H1 (cell line): ENCODE data around the gene BPGM. TPM values are rescaled to one million over a fixed set of nuclear protein-coding genes. Genes with fewer than 3 reads are reported as not detected.

Experiments
- CTCF ChIA-PET: fragments of 300-600 bp; sonication (Branson Sonifier 250); formaldehyde crosslinking; loops from one replicate; lab custom pipeline; 2021; ENCODE audit not compliant: partially characterized antibody; lab: Charles Lee
- POLR2A ChIA-PET: fragments of 300-600 bp; sonication (Branson Sonifier 250); formaldehyde crosslinking; loops from one replicate; lab custom pipeline; 2021; ENCODE audit warnings: inconsistent platforms; ENCODE audit not compliant: partially characterized antibody; lab: Charles Lee
- DNase-seq, 2 experiments: peaks; one replicate each; pipeline versions ENCODE4 v3.0.0 to v3.0.0-alpha.2; 2010 to 2022; ENCODE audit warnings: low spot score in 2 of 2, low read depth in 1 of 2, mixed read lengths in 1 of 2
- FAIRE-seq: peaks from 2 replicates; lab custom pipeline; 2011; peaks lifted over from hg19 to GRCh38; lab: Jason Lieb, UNC
- H2AFZ ChIP-seq: 2 replicates; pipeline ENCODE4 v1.8.1; 2012; ENCODE audit warnings: low read length, inconsistent platforms
- H2AK5ac ChIP-seq: 2 replicates; pipeline ENCODE4 v1.6.1; 2013; ENCODE audit warnings: low read depth, low read length
- H2BK120ac ChIP-seq: replicated peaks from 2 replicates; pipeline ENCODE3; 2013; ENCODE audit warnings: low read depth, low read length, inconsistent platforms
- H2BK12ac ChIP-seq: 2 replicates; pipeline ENCODE4 v1.6.1; 2013; ENCODE audit warnings: low read depth, low read length
- H2BK15ac ChIP-seq: 2 replicates; pipeline ENCODE4 v1.6.1; 2013; ENCODE audit warnings: low read length
- H2BK20ac ChIP-seq: 2 replicates; pipeline ENCODE4 v1.6.1; 2013; ENCODE audit warnings: low read length
- H2BK5ac ChIP-seq: 2 replicates; pipeline ENCODE4 v1.6.1; 2013; ENCODE audit warnings: low read depth, low read length
- H3K14ac ChIP-seq: 2 replicates; pipeline ENCODE4 v1.6.1; 2013; ENCODE audit warnings: inconsistent platforms; ENCODE audit not compliant: insufficient read length
- H3K18ac ChIP-seq: 2 replicates; pipeline ENCODE4 v1.6.1; 2013; ENCODE audit warnings: low read length; ENCODE audit errors: extremely low read depth
- H3K23ac ChIP-seq: 2 replicates; pipeline ENCODE4 v1.6.1; 2013; ENCODE audit warnings: inconsistent platforms; ENCODE audit not compliant: insufficient read length
- H3K23me2 ChIP-seq: 2 replicates; pipeline ENCODE4 v1.6.1; 2013; ENCODE audit warnings: low read depth, low read length
- H3K27ac ChIP-seq: 2 replicates; pipeline ENCODE4 v1.6.1; 2011; ENCODE audit warnings: low read depth, low read length, inconsistent platforms
- H3K27me3 ChIP-seq, 4 experiments: replicated peaks in 1 of 4; 1 replicate in 1 of 4; 2 replicates in 3 of 4; pipeline versions ENCODE4 v1.6.1 to v1.8.1; 2011 to 2013; ENCODE audit warnings: low read length in 3 of 4, mild to moderate bottlenecking in 3 of 4, inconsistent platforms in 2 of 4, mixed read lengths in 2 of 4, moderate library complexity in 1 of 4; ENCODE audit not compliant: control insufficient read depth in 3 of 4, insufficient read depth in 3 of 4; ENCODE audit errors: extremely low read depth in 1 of 4
- H3K36me3 ChIP-seq, 4 experiments: 2 replicates each; pipeline versions ENCODE4 v1.6.1 to v1.8.1; 2011 to 2013; ENCODE audit warnings: mild to moderate bottlenecking in 4 of 4, low read length in 3 of 4, moderate library complexity in 2 of 4, control low read depth in 1 of 4, inconsistent platforms in 1 of 4; ENCODE audit not compliant: insufficient read depth in 4 of 4, control insufficient read depth in 2 of 4
- H3K4ac ChIP-seq: replicated peaks from 2 replicates; pipeline ENCODE3; 2013; ENCODE audit warnings: low read length, low read depth, mixed read lengths, inconsistent platforms; ENCODE audit not compliant: insufficient read length
- H3K4me1 ChIP-seq, 4 experiments: replicated peaks in 1 of 4; 1 replicate in 1 of 4; 2 replicates in 3 of 4; pipeline versions ENCODE4 v1.6.1 to v1.8.1; 2011 to 2013; ENCODE audit warnings: low read length in 3 of 4, inconsistent platforms in 2 of 4, mixed read lengths in 1 of 4; ENCODE audit not compliant: insufficient read depth in 4 of 4, control insufficient read depth in 3 of 4
- H3K4me2 ChIP-seq, 2 experiments: 2 replicates each; pipeline versions ENCODE4 v1.6.1 to v1.8.1; 2011 to 2013; ENCODE audit warnings: low read depth in 2 of 2, low read length in 2 of 2, control low read depth in 1 of 2, inconsistent platforms in 1 of 2, mild to moderate bottlenecking in 1 of 2; ENCODE audit not compliant: insufficient read depth in 1 of 2
- H3K4me3 ChIP-seq, 4 experiments: fragments of 200-600, 300-600 bp in 1 of 4; sonication (generic), shearing (Covaris generic), sonication (Bioruptor Twin) in 1 of 4; 2 replicates each; pipeline versions ENCODE4 v1.5.1 to v1.8.1; 2011 to 2016; ENCODE audit warnings: low read length in 4 of 4, low read depth in 3 of 4, control low read depth in 2 of 4, inconsistent platforms in 2 of 4, mild to moderate bottlenecking in 2 of 4, mixed read lengths in 1 of 4, moderate library complexity in 1 of 4; ENCODE audit not compliant: insufficient read depth in 2 of 4; ENCODE audit errors: extremely low read depth in 1 of 4
- H3K56ac ChIP-seq: replicated peaks from 2 replicates; pipeline ENCODE3; 2013; ENCODE audit warnings: low read depth, mild to moderate bottlenecking, mixed read lengths, low read length, inconsistent platforms; ENCODE audit not compliant: insufficient read length
- H3K79me1 ChIP-seq: 2 replicates; pipeline ENCODE4 v1.6.1; 2013; ENCODE audit warnings: low read depth, low read length, control low read depth
- H3K79me2 ChIP-seq, 2 experiments: 2 replicates each; pipeline versions ENCODE4 v1.6.1 to v1.8.1; 2012 to 2013; ENCODE audit warnings: low read length in 2 of 2, mild to moderate bottlenecking in 2 of 2, inconsistent platforms in 1 of 2; ENCODE audit not compliant: insufficient read depth in 2 of 2, control insufficient read depth in 1 of 2
- H3K9ac ChIP-seq, 4 experiments: replicated peaks in 1 of 4; 1 replicate in 1 of 4; 2 replicates in 3 of 4; pipeline versions ENCODE4 v1.6.1 to v1.8.1; 2011 to 2013; ENCODE audit warnings: low read depth in 3 of 4, low read length in 3 of 4, control low read depth in 2 of 4, mild to moderate bottlenecking in 2 of 4, moderate library complexity in 2 of 4, inconsistent platforms in 1 of 4; ENCODE audit errors: extremely low read depth in 1 of 4
- H3K9me3 ChIP-seq, 2 experiments: 2 replicates each; pipeline versions ENCODE4 v1.6.1 to v1.8.1; 2012 to 2013; ENCODE audit warnings: mild to moderate bottlenecking in 2 of 2, moderate library complexity in 2 of 2, control low read depth in 1 of 2, inconsistent platforms in 1 of 2, low read depth in 1 of 2, low read length in 1 of 2, mixed read lengths in 1 of 2; ENCODE audit not compliant: insufficient read depth in 2 of 2
- H4K20me1 ChIP-seq, 2 experiments: replicated peaks in 1 of 2; 2 replicates each; pipeline versions ENCODE3 to v1.8.1; 2011 to 2013; ENCODE audit warnings: inconsistent platforms in 2 of 2, low read length in 2 of 2, mild to moderate bottlenecking in 1 of 2; ENCODE audit not compliant: insufficient read depth in 2 of 2, control insufficient read depth in 1 of 2
- H4K5ac ChIP-seq: 2 replicates; pipeline ENCODE4 v1.6.1; 2013; ENCODE audit warnings: low read length, low read depth, mixed read lengths, inconsistent platforms; ENCODE audit not compliant: insufficient read length
- H4K8ac ChIP-seq: 2 replicates; pipeline ENCODE4 v1.8.0; 2013; ENCODE audit warnings: mild to moderate bottlenecking, moderate library complexity, low read length, inconsistent platforms; ENCODE audit not compliant: insufficient read depth; ENCODE audit errors: extremely low read depth
- H4K91ac ChIP-seq: replicated peaks from 2 replicates; pipeline ENCODE3; 2013; ENCODE audit warnings: low read length, mixed read lengths, inconsistent platforms; ENCODE audit not compliant: insufficient read length
- BRCA1 ChIP-seq: IDR thresholded peaks from 2 replicates; pipeline ENCODE4 v1.6.1; 2012; ENCODE audit warnings: low read depth, low read length, improper control_type of control experiment
- WGBS, 2 experiments: shearing (Covaris generic) in 1 of 2; methylation state at CpG; one replicate each; pipeline versions ENCODE4 v1.1.6 to v1.1.7; 2013 to 2015; ENCODE audit warnings: low lambda C conversion rate in 2 of 2, mixed read lengths in 2 of 2, inconsistent platforms in 1 of 2, low coverage in 1 of 2, missing lambda C conversion rate in 1 of 2; ENCODE audit not compliant: insufficient replicate concordance in 2 of 2, insufficient coverage in 1 of 2, insufficient read length in 1 of 2; ENCODE audit errors: extremely low coverage in 1 of 2, missing lambda C conversion rate in 1 of 2; 5-methylcytosine and 5-hydroxymethylcytosine counted together
- polyA plus RNA-seq, 7 experiments: library from polyadenylated mRNA; depleted of rRNA in 3 of 7; stranded (reverse) in 5 of 7; unstranded in 2 of 7; fragments of >200 nt in 5 of 7; fragments of 200-250 nt in 2 of 7; gene quantifications; 1 replicate in 5 of 7; 2 replicates in 1 of 7; 4 replicates in 1 of 7; pipeline versions ENCODE4 v1.2.1 to v1.2.3, GENCODE V29; 2011 to 2013; ENCODE audit warnings: missing spikeins in 2 of 7, mixed read lengths in 2 of 7
- total RNA-seq: library from RNA; stranded (reverse); fragmentation: NEBNext Ultra II Directional; extraction: Animal tissue kit (Norgen Biotek cat#: 25700); gene quantifications from 2 replicates; pipeline ENCODE4 v1.2.1, GENCODE V29; 2021

Gene BPGM
- total and polyA plus RNA-seq, 2 of the 8 experiments (the other 6 are each of a cell fraction or from before 2014, with no cell fraction given), result 9.7 to 15.3 TPM

- Histone ChIP-seq H3K4me3 (no peak overlapping the region), H2BK120ac (no peak overlapping the region), H3K4ac (no peak overlapping the region), H4K8ac (no peak overlapping the region), H3K9me3 (no peaks in the 10 kb centered on the region), H3K4me1 (no peaks in the 10 kb centered on the region), H3K56ac (no peak overlapping the region), H4K91ac (no peak overlapping the region), H2AK5ac (no peak overlapping the region), H3K23ac (no peak overlapping the region), H3K14ac (no peak overlapping the region), H3K9ac (no peak overlapping the region), H3K36me3 (no peaks in the 10 kb centered on the region; a peak in 1 of 8 replicates), H3K18ac (no peak overlapping the region), H3K27me3 (no peaks in the 10 kb centered on the region; a peak in 1 of 7 replicates), H2BK20ac (no peak overlapping the region), H2AFZ (no peak overlapping the region), H4K5ac (no peak overlapping the region), H3K4me2 (no peak overlapping the region), H3K27ac (no peak overlapping the region), H3K23me2 (no peaks in the 10 kb centered on the region), H2BK12ac (no peak overlapping the region), H3K79me2 (no peaks in the 10 kb centered on the region), H2BK15ac (no peak overlapping the region), H2BK5ac (no peak overlapping the region), H4K20me1 (no peaks in the 10 kb centered on the region), H3K79me1 (no peaks in the 10 kb centered on the region)
- POLR2A ChIA-PET, result interaction anchor here (1.6 kb wide), 1 partner anchor 28 kb away, joined by 7 read pairs; the partner anchor contains the start of gene BPGM
- no peak for FAIRE-seq
- CTCF ChIA-PET, result interaction anchor here (0.6 to 3.1 kb wide), 8 partner anchors 12 to 210 kb away, joined by 3 to 20 read pairs (median 4); no protein-coding TSS in a partner anchor
- TF ChIP-seq BRCA1, result no peak
- no peak for DNase-seq
- 89% methylated on average over 5 of the region's 5 CpGs; no CpG with 5 or more reads in 1 of the 2 experiments for WGBS, 2 experiments
Observed at GRCh38 chr7:134618756-134619530, 27.7 kb upstream of the BPGM start.
